Measurements from ENCODE around the gene PSTPIP2.

The PSTPIP2 gene

GRCh38 chr18:45939236-45939635 is 132.8 kb downstream of the PSTPIP2 start:
- no peaks in the 10 kb centered on the region for H4K20me1 ChIP-seq (ENCODE audit: control insufficient read depth, insufficient read depth, low read depth, low read length)
- H3K9me3 ChIP-seq (ENCODE audit: control insufficient read depth, insufficient read depth, low read length) = no peaks in the 10 kb centered on the region
- no peak overlapping the region for H3K4me2 ChIP-seq (ENCODE audit: low read length)
- no peaks in the 10 kb centered on the region for H3K9me2 ChIP-seq (replicated peaks; ENCODE audit: control insufficient read depth, low read length)
- H3K4me3 ChIP-seq (ENCODE audit: low read length) = no peak overlapping the region
- TF ChIP-seq CTCF (IDR thresholded peaks at IDR 0.05; ENCODE audit: low read depth, low read length, poor library complexity, severe bottlenecking) (no peak), EZH2phosphoT487 (IDR thresholded peaks at IDR 0.05; ENCODE audit: borderline replicate concordance, low read length) (no peak)
- H3F3A ChIP-seq (ENCODE audit: control insufficient read depth, insufficient read depth) = no peaks in the 10 kb centered on the region
- H3K36me3 ChIP-seq (ENCODE audit: control insufficient read depth, low read length) = peaks cover 40% of the 10 kb centered on the region
- H3K27me3 ChIP-seq (ENCODE audit: control insufficient read depth, low read length) = no peaks in the 10 kb centered on the region
- H3K27ac ChIP-seq (ENCODE audit: low read depth, low read length) = no peak overlapping the region
- no peaks in the 10 kb centered on the region for H3K4me1 ChIP-seq (ENCODE audit: control insufficient read depth, low read length)
- H3K79me2 ChIP-seq (ENCODE audit: control insufficient read depth, low read length) = no peaks in the 10 kb centered on the region

- TF ChIP-seq EZH2phosphoT487 (IDR thresholded peaks at IDR 0.05; ENCODE audit: borderline replicate concordance, low read length) (no peak), CTCF (IDR thresholded peaks at IDR 0.05; ENCODE audit: low read depth, low read length, poor library complexity, severe bottlenecking) (no peak)
Observed at GRCh38 chr18:45938488-45938935, 133.5 kb downstream of the PSTPIP2 start.

GRCh38 chr18:45935591-45936335 is 136.3 kb downstream of the PSTPIP2 start:
- no peaks in the 10 kb centered on the region for H3K9me3 ChIP-seq (ENCODE audit: control insufficient read depth, insufficient read depth, low read length)
- H3K4me3 ChIP-seq (ENCODE audit: low read length) = no peak overlapping the region
- no peaks in the 10 kb centered on the region for H4K20me1 ChIP-seq (ENCODE audit: control insufficient read depth, insufficient read depth, low read depth, low read length)
- H3K79me2 ChIP-seq (ENCODE audit: control insufficient read depth, low read length) = no peaks in the 10 kb centered on the region
- no peak overlapping the region for H3K4me2 ChIP-seq (ENCODE audit: low read length)
- H3K9me2 ChIP-seq (replicated peaks; ENCODE audit: control insufficient read depth, low read length) = no peaks in the 10 kb centered on the region
- TF ChIP-seq EZH2phosphoT487 (IDR thresholded peaks at IDR 0.05; ENCODE audit: borderline replicate concordance, low read length) (no peak), CTCF (IDR thresholded peaks at IDR 0.05; ENCODE audit: low read depth, low read length, poor library complexity, severe bottlenecking) (no peak)
- H3K36me3 ChIP-seq (ENCODE audit: control insufficient read depth, low read length) = peaks cover 36% of the 10 kb centered on the region
- H3K4me1 ChIP-seq (ENCODE audit: control insufficient read depth, low read length) = no peaks in the 10 kb centered on the region
- H3K27ac ChIP-seq (ENCODE audit: low read depth, low read length) = no peak overlapping the region
- no peaks in the 10 kb centered on the region for H3F3A ChIP-seq (ENCODE audit: control insufficient read depth, insufficient read depth)
- H3K27me3 ChIP-seq (ENCODE audit: control insufficient read depth, low read length) = no peaks in the 10 kb centered on the region

More at GRCh38 chr18:45938488-45938935, 133.5 kb downstream of the PSTPIP2 start:
- no peaks in the 10 kb centered on the region for H3K9me3 ChIP-seq (ENCODE audit: control insufficient read depth, insufficient read depth, low read length)
- no peaks in the 10 kb centered on the region for H3K79me2 ChIP-seq (ENCODE audit: control insufficient read depth, low read length)
- H3K27me3 ChIP-seq (ENCODE audit: control insufficient read depth, low read length) = no peaks in the 10 kb centered on the region
- no peaks in the 10 kb centered on the region for H3K4me1 ChIP-seq (ENCODE audit: control insufficient read depth, low read length)
- H4K20me1 ChIP-seq (ENCODE audit: control insufficient read depth, insufficient read depth, low read depth, low read length) = no peaks in the 10 kb centered on the region
- no peak overlapping the region for H3K27ac ChIP-seq (ENCODE audit: low read depth, low read length)
- no peak overlapping the region for H3K4me2 ChIP-seq (ENCODE audit: low read length)
- H3K36me3 ChIP-seq (ENCODE audit: control insufficient read depth, low read length) = peaks cover 35% of the 10 kb centered on the region
- H3K9me2 ChIP-seq (replicated peaks; ENCODE audit: control insufficient read depth, low read length) = no peaks in the 10 kb centered on the region
- no peak overlapping the region for H3K4me3 ChIP-seq (ENCODE audit: low read length)
- no peaks in the 10 kb centered on the region for H3F3A ChIP-seq (ENCODE audit: control insufficient read depth, insufficient read depth)
